MM.1S (cell line): ENCODE results near the gene PTPRN2.

ENCODE experiments used
- CTCF ChIP-seq: fragments of 300-600 bp; sonication (generic); IDR thresholded peaks from 2 replicates; pipeline ENCODE4 v1.5.1; 2016; ENCODE audit warnings: antibody characterized with exemption, low read length, mixed read lengths
- EZH2 ChIP-seq: fragments of 300-600 bp; sonication (generic); optimal IDR thresholded peaks from 2 replicates; pipeline ENCODE3; 2017; ENCODE audit warnings: low read depth, mild to moderate bottlenecking, antibody characterized with exemption, low read length, mixed read lengths
- EZH2phosphoT487 ChIP-seq: fragments of 300-600 bp; sonication (generic); IDR thresholded peaks from 2 replicates; pipeline ENCODE4 v1.6.1; 2018; ENCODE audit warnings: antibody characterized with exemption, low read length

GRCh38 chr7:158535079-158535478 lies 52.5 kb downstream of the PTPRN2 start:
- no peak for TF ChIP-seq CTCF
- TF ChIP-seq EZH2phosphoT487 = no peak
- TF ChIP-seq EZH2 = no peak
